D721Med (cell line): Measurements from ENCODE around the gene FAM174B.
"Not testable (repeated sequence)": the region's sequence is repeated elsewhere in the genome, so short reads cannot be mapped to it uniquely, and the experiment has no call there.

Experiments
- DNase-seq: peaks from one replicate; pipeline ENCODE4 v3.0.0; 2011; ENCODE audit warnings: low spot score; ENCODE audit not compliant: insufficient read length
- FAIRE-seq: peaks from 2 replicates; lab custom pipeline; 2011; peaks lifted over from hg19 to GRCh38; lab: Jason Lieb, UNC
- CTCF ChIP-seq: IDR thresholded peaks from 2 replicates; pipeline ENCODE4 v1.5.1; 2012; ENCODE audit warnings: mild to moderate bottlenecking, control low read depth; ENCODE audit not compliant: insufficient read depth; ENCODE audit errors: missing control alignments

The FAM174B gene

GRCh38 chr15:92612891-92613290, 42.7 kb downstream of the FAM174B start:
- DNase-seq: no peak
- no peak for TF ChIP-seq CTCF
- FAIRE-seq: no peak

- no peak for FAIRE-seq
Observed at GRCh38 chr15:92611995-92612745, 43.4 kb downstream of the FAM174B start.

GRCh38 chr15:92611150-92611549, 44.4 kb downstream of the FAM174B start:
- FAIRE-seq: no peak
- DNase-seq: no peak
- no peak for TF ChIP-seq CTCF

More at GRCh38 chr15:92611995-92612745, 43.4 kb downstream of the FAM174B start:
- no peak for DNase-seq
- TF ChIP-seq CTCF: peak; percentile 38

GRCh38 chr15:92610101-92610520, 45.5 kb downstream of the FAM174B start:
- no peak for FAIRE-seq

GRCh38 chr15:92608866-92609700, 46.5 kb downstream of the FAM174B start:
- no peak for TF ChIP-seq CTCF
- FAIRE-seq (no peak), DNase-seq (no peak)

More at GRCh38 chr15:92610101-92610520, 45.5 kb downstream of the FAM174B start:
- no peak for DNase-seq
- TF ChIP-seq CTCF: no peak

- not testable (repeated sequence) for FAIRE-seq, DNase-seq
Observed at GRCh38 chr15:92606836-92607150, 48.8 kb downstream of the FAM174B start.

GRCh38 chr15:92606126-92606835, 49.3 kb downstream of the FAM174B start:
- FAIRE-seq: no peak
- TF ChIP-seq CTCF: no peak
- no peak for DNase-seq
